ENCODE results near the gene SLC19A3. TPM values are rescaled to one million over a fixed set of nuclear protein-coding genes. Genes with fewer than 3 reads are reported as not detected.
"Not testable (repeated sequence)": the region's sequence is repeated elsewhere in the genome, so short reads cannot be mapped to it uniquely, and the experiment has no call there.

SLC19A3 gene
- polyA plus RNA-seq (2013, experiment 1 of 2) = 1.2 TPM
- polyA plus RNA-seq (2013, experiment 2 of 2) = 1.2 TPM

- no peaks in the 10 kb centered on the region for H3K36me3 ChIP-seq (ENCODE audit: control insufficient read depth, insufficient read depth, low read length)
- WGBS, 2 experiments (ENCODE audit: insufficient coverage in 2 of 2) = 7 to 10% methylated on average over 26 to 28 of the region's 35 CpGs
- H3K4me3 ChIP-seq (ENCODE audit: extremely low read depth, insufficient read depth, low read length, poor library complexity, severe bottlenecking) = peak within 1 kb of the TSS; percentile 35
- H3K4me1 ChIP-seq (ENCODE audit: control insufficient read depth, insufficient read depth, low read length, poor library complexity, severe bottlenecking) = no peaks in the 10 kb centered on the region
- no peaks in the 10 kb centered on the region for H3K9me3 ChIP-seq (ENCODE audit: control insufficient read depth, low read length)
- no peak within 1 kb of the TSS for H3K27ac ChIP-seq (ENCODE audit: low read depth, low read length, severe bottlenecking)
Measured at GRCh38 chr2:227717687-227718567, at the start of gene SLC19A3. TSS of gene SLC19A3 (minus strand) at chr2:227718028. CDS start at chr2:227702318, 15,710 bp downstream.

GRCh38 chr2:227766373-227766883, 48.6 kb upstream of the SLC19A3 start:
- 27 to 42% methylated on average over 10 of the region's 11 CpGs for WGBS, 2 experiments (ENCODE audit: insufficient coverage in 2 of 2)
- Histone ChIP-seq H3K4me1 (ENCODE audit: control insufficient read depth, insufficient read depth, low read length, poor library complexity, severe bottlenecking) (peaks cover 5% of the 10 kb centered on the region), H3K4me3 (ENCODE audit: extremely low read depth, insufficient read depth, low read length, poor library complexity, severe bottlenecking) (no peak overlapping the region)

DNA sequence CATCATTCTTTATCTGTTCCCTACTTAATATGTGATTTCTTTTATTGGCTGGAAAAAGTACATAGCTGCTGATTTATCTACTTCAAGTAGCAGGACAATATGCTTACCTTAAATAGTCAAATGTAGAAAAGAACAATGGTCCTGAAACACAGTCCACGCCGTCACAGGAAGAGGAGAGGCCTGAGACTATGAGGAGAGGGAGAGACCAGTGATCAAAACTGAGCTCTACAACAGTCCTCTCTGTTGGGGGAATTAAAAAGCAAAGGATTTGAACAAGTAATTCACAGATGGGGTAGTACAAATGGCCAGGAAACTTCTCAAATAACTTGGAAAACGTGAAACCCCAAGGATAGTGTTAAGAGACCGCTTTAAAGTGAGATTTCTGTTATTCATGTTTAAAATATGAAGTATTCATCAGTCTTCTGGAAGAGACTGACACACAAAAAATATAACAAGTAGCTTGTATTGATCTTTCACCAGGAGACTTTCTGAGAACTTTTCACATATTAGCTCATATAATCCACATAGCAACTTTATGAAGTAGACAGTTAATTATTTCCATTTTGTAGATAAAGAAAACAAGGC, 48.1 kb upstream of the SLC19A3 start:
- Histone ChIP-seq H3K36me3 (ENCODE audit: control insufficient read depth, insufficient read depth, low read length) (no peaks in the 10 kb centered on the region), H3K4me1 (ENCODE audit: control insufficient read depth, insufficient read depth, low read length, poor library complexity, severe bottlenecking) (peaks cover 5% of the 10 kb centered on the region), H3K4me3 (ENCODE audit: extremely low read depth, insufficient read depth, low read length, poor library complexity, severe bottlenecking) (no peak overlapping the region), H3K9me3 (ENCODE audit: control insufficient read depth, low read length) (no peaks in the 10 kb centered on the region), H3K27ac (ENCODE audit: low read depth, low read length, severe bottlenecking) (no peak overlapping the region)
- WGBS, 2 experiments (ENCODE audit: insufficient coverage in 2 of 2) = 31 to 42% methylated on average over 3 of the region's 4 CpGs

More at GRCh38 chr2:227766373-227766883, 48.6 kb upstream of the SLC19A3 start:
- Histone ChIP-seq H3K9me3 (ENCODE audit: control insufficient read depth, low read length) (no peaks in the 10 kb centered on the region), H3K36me3 (ENCODE audit: control insufficient read depth, insufficient read depth, low read length) (no peaks in the 10 kb centered on the region), H3K27ac (ENCODE audit: low read depth, low read length, severe bottlenecking) (no peak overlapping the region)

DNA sequence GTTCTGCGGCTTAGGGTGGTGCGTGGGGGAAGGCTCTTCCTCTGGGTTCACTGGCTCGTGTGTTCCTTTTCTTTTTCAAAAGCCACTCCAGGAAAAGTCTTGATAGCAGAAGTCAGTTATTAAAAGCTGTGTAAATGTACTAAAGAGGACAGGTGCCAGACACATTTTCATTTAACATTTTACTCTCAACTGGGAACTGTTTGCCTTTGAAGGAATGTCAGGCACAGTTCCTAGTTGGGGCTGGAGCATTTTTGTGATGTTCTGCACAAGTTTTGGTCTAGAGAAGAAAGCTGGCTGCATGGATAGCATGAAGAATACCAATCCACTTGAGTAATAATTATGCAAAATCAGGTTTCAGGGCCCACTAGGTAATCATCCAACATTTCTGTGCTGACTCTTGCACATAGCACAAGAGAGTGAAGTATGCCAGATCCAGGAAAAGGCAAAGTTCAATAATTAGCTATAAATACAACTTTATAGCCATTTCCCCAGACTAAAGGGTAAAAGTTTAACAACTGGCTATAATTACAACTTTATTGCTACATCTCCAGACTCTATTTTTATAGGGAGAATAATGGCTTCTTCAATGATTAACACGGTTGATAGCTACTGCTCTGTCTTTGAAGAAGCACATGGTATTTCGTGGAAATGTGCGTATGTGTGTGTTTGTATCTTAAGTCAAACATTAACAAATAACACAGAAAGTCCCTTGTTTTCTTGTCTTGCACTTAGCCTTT, 44.1 kb upstream of the SLC19A3 start:
- Histone ChIP-seq H3K4me1 (ENCODE audit: control insufficient read depth, insufficient read depth, low read length, poor library complexity, severe bottlenecking) (peaks cover 10% of the 10 kb centered on the region), H3K4me3 (ENCODE audit: extremely low read depth, insufficient read depth, low read length, poor library complexity, severe bottlenecking) (no peak overlapping the region), H3K27ac (ENCODE audit: low read depth, low read length, severe bottlenecking) (no peak overlapping the region), H3K36me3 (ENCODE audit: control insufficient read depth, insufficient read depth, low read length) (no peaks in the 10 kb centered on the region), H3K9me3 (ENCODE audit: control insufficient read depth, low read length) (no peaks in the 10 kb centered on the region)
- WGBS, 2 experiments (ENCODE audit: insufficient coverage in 2 of 2) = 100% methylated on average over 1 of the region's 6 CpGs

GRCh38 chr2:227759411-227760118, 41.7 kb upstream of the SLC19A3 start:
- Histone ChIP-seq H3K4me1 (ENCODE audit: control insufficient read depth, insufficient read depth, low read length, poor library complexity, severe bottlenecking) (peaks cover 4% of the 10 kb centered on the region), H3K4me3 (ENCODE audit: extremely low read depth, insufficient read depth, low read length, poor library complexity, severe bottlenecking) (no peak overlapping the region), H3K27ac (ENCODE audit: low read depth, low read length, severe bottlenecking) (peak overlapping the region; percentile 86), H3K9me3 (ENCODE audit: control insufficient read depth, low read length) (no peaks in the 10 kb centered on the region), H3K36me3 (ENCODE audit: control insufficient read depth, insufficient read depth, low read length) (no peaks in the 10 kb centered on the region)
- WGBS, 2 experiments (ENCODE audit: insufficient coverage in 2 of 2) = 57 to 66% methylated on average over 8 to 13 of the region's 13 CpGs

GRCh38 chr2:227756261-227756660, 38.4 kb upstream of the SLC19A3 start:
- not testable (repeated sequence) for H3K36me3 ChIP-seq (ENCODE audit: control insufficient read depth, insufficient read depth, low read length); H3K4me3 ChIP-seq (ENCODE audit: extremely low read depth, insufficient read depth, low read length, poor library complexity, severe bottlenecking); H3K27ac ChIP-seq (ENCODE audit: low read depth, low read length, severe bottlenecking); H3K4me1 ChIP-seq (ENCODE audit: control insufficient read depth, insufficient read depth, low read length, poor library complexity, severe bottlenecking); H3K9me3 ChIP-seq (ENCODE audit: control insufficient read depth, low read length)
- 100% methylated on average over 2 of the region's 4 CpGs; no CpG with 5 or more reads in 1 of the 2 experiments for WGBS, 2 experiments (ENCODE audit: insufficient coverage in 2 of 2)

GRCh38 chr2:227748079-227748478, 30.3 kb upstream of the SLC19A3 start:
- Histone ChIP-seq H3K36me3 (ENCODE audit: control insufficient read depth, insufficient read depth, low read length) (no peaks in the 10 kb centered on the region), H3K27ac (ENCODE audit: low read depth, low read length, severe bottlenecking) (no peak overlapping the region), H3K4me1 (ENCODE audit: control insufficient read depth, insufficient read depth, low read length, poor library complexity, severe bottlenecking) (no peaks in the 10 kb centered on the region), H3K4me3 (ENCODE audit: extremely low read depth, insufficient read depth, low read length, poor library complexity, severe bottlenecking) (no peak overlapping the region), H3K9me3 (ENCODE audit: control insufficient read depth, low read length) (no peaks in the 10 kb centered on the region)
- 55 to 59% methylated on average over 6 of the region's 6 CpGs for WGBS, 2 experiments (ENCODE audit: insufficient coverage in 2 of 2)

GRCh38 chr2:227745594-227745993, 27.8 kb upstream of the SLC19A3 start, which contains the start of gene SCYGR8:
TSS of gene SCYGR8 (plus strand) at chr2:227745894. CDS start at chr2:227745894, 0 bp downstream.
- Histone ChIP-seq H3K36me3 (ENCODE audit: control insufficient read depth, insufficient read depth, low read length) (no peaks in the 10 kb centered on the region), H3K9me3 (ENCODE audit: control insufficient read depth, low read length) (no peaks in the 10 kb centered on the region)
- 100% methylated on average over 2 of the region's 9 CpGs; no CpG with 5 or more reads in 1 of the 2 experiments for WGBS, 2 experiments (ENCODE audit: insufficient coverage in 2 of 2)

GRCh38 chr2:227740705-227741104, 22.9 kb upstream of the SLC19A3 start:
- H3K36me3 ChIP-seq (ENCODE audit: control insufficient read depth, insufficient read depth, low read length); H3K4me1 ChIP-seq (ENCODE audit: control insufficient read depth, insufficient read depth, low read length, poor library complexity, severe bottlenecking); H3K4me3 ChIP-seq (ENCODE audit: extremely low read depth, insufficient read depth, low read length, poor library complexity, severe bottlenecking); H3K27ac ChIP-seq (ENCODE audit: low read depth, low read length, severe bottlenecking); H3K9me3 ChIP-seq (ENCODE audit: control insufficient read depth, low read length): not testable (repeated sequence)
- 86 to 100% methylated on average over 1 to 2 of the region's 7 CpGs for WGBS, 2 experiments (ENCODE audit: insufficient coverage in 2 of 2)

More at GRCh38 chr2:227745594-227745993, 27.8 kb upstream of the SLC19A3 start, which contains the start of gene SCYGR8:
- Histone ChIP-seq H3K4me1 (ENCODE audit: control insufficient read depth, insufficient read depth, low read length, poor library complexity, severe bottlenecking) (no peaks in the 10 kb centered on the region), H3K27ac (ENCODE audit: low read depth, low read length, severe bottlenecking) (no peak within 1 kb of the TSS), H3K4me3 (ENCODE audit: extremely low read depth, insufficient read depth, low read length, poor library complexity, severe bottlenecking) (no peak within 1 kb of the TSS)

DNA sequence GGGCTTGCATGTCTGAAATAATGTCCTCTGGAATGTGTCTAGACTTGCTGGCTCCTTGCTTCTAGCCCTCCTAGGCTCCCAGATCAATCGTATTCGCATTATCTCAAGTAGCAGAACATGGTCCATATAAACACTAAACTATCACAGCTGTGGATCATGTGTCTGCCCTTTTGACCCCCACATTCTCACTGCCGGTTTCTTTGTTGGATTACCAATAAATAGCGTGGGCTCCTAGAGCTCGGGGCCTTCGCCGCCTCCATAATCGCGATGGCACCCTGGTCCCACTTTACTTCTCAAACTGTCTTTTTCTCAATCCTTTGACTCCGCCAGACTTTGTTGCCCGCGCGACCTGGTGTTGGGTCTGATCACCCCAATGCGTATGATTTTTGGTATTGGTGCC, 21.5 kb upstream of the SLC19A3 start:
- WGBS, 2 experiments (ENCODE audit: insufficient coverage in 2 of 2) = 87 to 89% methylated on average over 9 to 12 of the region's 14 CpGs

More for the DNA sequence above, 21.5 kb upstream of the SLC19A3 start:
- H3K36me3 ChIP-seq (ENCODE audit: control insufficient read depth, insufficient read depth, low read length) = no peaks in the 10 kb centered on the region
- peak overlapping the region; percentile 16 for H3K27ac ChIP-seq (ENCODE audit: low read depth, low read length, severe bottlenecking)
- no peaks in the 10 kb centered on the region for H3K4me1 ChIP-seq (ENCODE audit: control insufficient read depth, insufficient read depth, low read length, poor library complexity, severe bottlenecking)
- no peaks in the 10 kb centered on the region for H3K9me3 ChIP-seq (ENCODE audit: control insufficient read depth, low read length)
- H3K4me3 ChIP-seq (ENCODE audit: extremely low read depth, insufficient read depth, low read length, poor library complexity, severe bottlenecking) = no peak overlapping the region
